Liver (tissue), 10 donors: ENCODE measurements around the gene DLX5. TPM values are rescaled to one million over a fixed set of nuclear protein-coding genes. Genes with fewer than 3 reads are reported as not detected.

ENCODE experiments used
- DNase-seq: peaks from one replicate; pipeline ENCODE4 v3.0.0-alpha.2; 2017; ENCODE audit warnings: low spot score
- H3K27ac ChIP-seq, 2 donors: one replicate each; pipeline ENCODE4 v1.7.0; 2013; ENCODE audit warnings: inconsistent platforms in 2 of 2, low read length in 2 of 2, control low read depth in 1 of 2, low read depth in 1 of 2, mild to moderate bottlenecking in 1 of 2
- H3K27me3 ChIP-seq, 4 donors: one replicate each; pipeline versions ENCODE4 v1.6.1 to v1.7.0; 2013; ENCODE audit warnings: low read length in 3 of 4, inconsistent platforms in 1 of 4, mild to moderate bottlenecking in 1 of 4, moderate library complexity in 1 of 4; ENCODE audit not compliant: control insufficient read depth in 4 of 4, insufficient read depth in 4 of 4
- H3K36me3 ChIP-seq, 4 donors: one replicate each; pipeline versions ENCODE4 v1.6.1 to v1.7.0; 2013; ENCODE audit warnings: low read length in 3 of 4, mild to moderate bottlenecking in 3 of 4, low read depth in 1 of 4, moderate library complexity in 1 of 4; ENCODE audit not compliant: control insufficient read depth in 4 of 4, insufficient read depth in 3 of 4
- H3K4me1 ChIP-seq, 4 donors: one replicate each; pipeline versions ENCODE4 v1.6.1 to v1.7.0; 2013; ENCODE audit warnings: low read length in 3 of 4, mild to moderate bottlenecking in 3 of 4, moderate library complexity in 1 of 4; ENCODE audit not compliant: control insufficient read depth in 4 of 4, insufficient read depth in 4 of 4
- H3K4me3 ChIP-seq, 3 donors: one replicate each; pipeline versions ENCODE4 v1.6.1 to v1.7.0; 2013; ENCODE audit warnings: low read length in 3 of 3, control low read depth in 1 of 3, low read depth in 1 of 3, mild to moderate bottlenecking in 1 of 3
- H3K9ac ChIP-seq, 2 donors: one replicate each; pipeline ENCODE4 v1.7.0; 2013; ENCODE audit warnings: low read length in 2 of 2, mild to moderate bottlenecking in 2 of 2, moderate library complexity in 2 of 2, control low read depth in 1 of 2, low read depth in 1 of 2
- H3K9me3 ChIP-seq, 4 donors: one replicate each; pipeline versions ENCODE4 v1.6.1 to v1.7.0; 2013; ENCODE audit warnings: low read length in 3 of 4; ENCODE audit not compliant: control insufficient read depth in 4 of 4
- CTCF ChIP-seq: fragments of 150-350 bp; IDR thresholded peaks from 2 replicates; pipeline ENCODE4 v1.5.1; 2017; ENCODE audit warnings: improper control_type of control experiment, low read depth, low read length; ENCODE audit not compliant: missing input control
- HNF4G ChIP-seq: IDR thresholded peaks from 2 replicates; pipeline ENCODE4 v1.6.1; 2016; ENCODE audit warnings: antibody characterized with exemption
- REST ChIP-seq: IDR thresholded peaks from 2 replicates; pipeline ENCODE4 v1.6.1; 2016; ENCODE audit warnings: antibody characterized with exemption, mild to moderate bottlenecking
- RXRA ChIP-seq, 2 donors: IDR thresholded peaks; 2 replicates each; pipeline ENCODE4 v1.6.1; 2017 to 2018; ENCODE audit warnings: antibody characterized with exemption in 2 of 2, mild to moderate bottlenecking in 1 of 2
- polyA plus RNA-seq, 2 donors: library from polyadenylated mRNA; stranded (reverse) in 1 of 2; unstranded in 1 of 2; fragments of 200-250 nt in 1 of 2; fragments of >200 nt in 1 of 2; fragmentation: Nextera tagmentation in 1 of 2; extraction: Ambion mirVana in 1 of 2; gene quantifications; one replicate each; pipeline versions ENCODE4 v1.2.1 to v1.2.3, GENCODE V29; 2013 to 2015
- small RNA-seq: library from RNA; depleted of rRNA; stranded (forward); fragments of <200 nt; gene quantifications from one replicate; pipeline ENCODE3, GENCODE V24; 2014
- total RNA-seq, 2 donors: library from RNA; depleted of rRNA; stranded (reverse); fragments of >200 nt; gene quantifications; one replicate each; pipeline ENCODE4 v1.2.3, GENCODE V29; 2014
- donor health status: healthy.
- donor health status: healthy.
- donor health status: healthy.
- donor health status: healthy.
- donor health status: healthy.

DLX5 gene
- total and polyA plus RNA-seq, 4 donors: not detected

GRCh38 chr7:96970739-96971138, 53.9 kb downstream of the DLX5 start:
- H3K27ac ChIP-seq: no peak overlapping the region
- H3K9ac ChIP-seq: no peak overlapping the region
- no peak for DNase-seq
- no peaks in the 10 kb centered on the region for H3K36me3 ChIP-seq
- no peaks in the 10 kb centered on the region for H3K27me3 ChIP-seq
- H3K9me3 ChIP-seq: no peaks in the 10 kb centered on the region
- no peak overlapping the region for H3K4me3 ChIP-seq
- H3K4me1 ChIP-seq: no peaks in the 10 kb centered on the region
- TF ChIP-seq CTCF (no peak), REST (no peak), HNF4G (no peak), RXRA (IDR thresholded peaks at IDR 0.05) (no peak)

Small RNA genes lying within 50 kb of the gene (small RNA-seq; reads per million reads assigned to genes)
- gene RF01778: not detected

Other genes starting within 250 kb of the DLX5 start
- gene DLX6, start 19.3 kb downstream of the DLX5 start, total RNA-seq: not detected
- gene DLX6, start 19.3 kb downstream of the DLX5 start, polyA plus RNA-seq: not detected
- 1 to 10 TPM; 8.6 to 9.9 TPM for gene SDHAF3, start 92.9 kb upstream of the DLX5 start, total RNA-seq
- gene SDHAF3, start 92.9 kb upstream of the DLX5 start, polyA plus RNA-seq: 10 to 100 TPM; 11.0 to 34.1 TPM